GM23248 (cell line): ENCODE results near the gene CLDN24. TPM values are rescaled to one million over a fixed set of nuclear protein-coding genes. Genes with fewer than 3 reads are reported as not detected.

ENCODE experiments used
- DNase-seq: peaks from one replicate; pipeline ENCODE4 v3.0.0-alpha.2; 2015
- H2AFZ ChIP-seq: fragments of 200-600 bp; sonication (generic); 2 replicates; pipeline ENCODE4 v1.6.1; 2016; ENCODE audit warnings: antibody characterized with exemption
- H3F3A ChIP-seq: fragments of 200-600 bp; sonication (generic); 2 replicates; pipeline ENCODE4 v1.6.1; 2016; ENCODE audit warnings: mild to moderate bottlenecking, antibody characterized with exemption, mixed run types; ENCODE audit not compliant: insufficient read depth
- H3K27ac ChIP-seq: fragments of 200-600 bp; sonication (generic); 2 replicates; pipeline ENCODE4 v1.5.1; 2016; ENCODE audit warnings: mild to moderate bottlenecking
- H3K27me3 ChIP-seq: fragments of 200-600 bp; sonication (generic); replicated peaks from 2 replicates; pipeline ENCODE4 v1.6.1; 2016; ENCODE audit warnings: mild to moderate bottlenecking; ENCODE audit not compliant: insufficient read depth
- H3K36me3 ChIP-seq: fragments of 200-600 bp; sonication (generic); 2 replicates; pipeline ENCODE4 v1.6.1; 2016; ENCODE audit warnings: low read depth, mild to moderate bottlenecking
- H3K4me1 ChIP-seq: fragments of 200-600 bp; sonication (generic); 2 replicates; pipeline ENCODE4 v1.6.1; 2016; ENCODE audit warnings: mild to moderate bottlenecking; ENCODE audit not compliant: insufficient read depth
- H3K4me2 ChIP-seq: fragments of 200-600 bp; sonication (generic); one replicate; pipeline ENCODE4 v1.6.1; 2016; ENCODE audit warnings: mild to moderate bottlenecking; ENCODE audit not compliant: unreplicated experiment
- H3K4me3 ChIP-seq: fragments of 200-600 bp; sonication (generic); 2 replicates; pipeline ENCODE4 v1.5.1; 2016; ENCODE audit warnings: mild to moderate bottlenecking
- H3K79me2 ChIP-seq: fragments of 200-600 bp; sonication (generic); 2 replicates; pipeline ENCODE4 v1.6.1; 2016; ENCODE audit warnings: mild to moderate bottlenecking; ENCODE audit not compliant: insufficient read depth
- H3K9ac ChIP-seq: fragments of 200-600 bp; sonication (generic); 2 replicates; pipeline ENCODE4 v1.6.1; 2016; ENCODE audit warnings: mild to moderate bottlenecking
- H3K9me2 ChIP-seq: fragments of 200-600 bp; sonication (generic); 2 replicates; pipeline ENCODE4 v1.6.1; 2016; ENCODE audit warnings: mixed run types, mild to moderate bottlenecking, moderate library complexity; ENCODE audit not compliant: insufficient read depth
- H3K9me3 ChIP-seq: fragments of 200-600 bp; sonication (generic); one replicate; pipeline ENCODE4 v1.6.1; 2017; ENCODE audit warnings: low read depth
- H4K20me1 ChIP-seq: fragments of 200-600 bp; sonication (generic); 2 replicates; pipeline ENCODE4 v1.6.0; 2016; ENCODE audit not compliant: insufficient read depth
- EZH2 ChIP-seq: fragments of 200-600 bp; sonication (generic); IDR thresholded peaks from 2 replicates; pipeline ENCODE4 v1.6.1; 2018; ENCODE audit warnings: antibody characterized with exemption, mild to moderate bottlenecking; ENCODE audit not compliant: insufficient read depth, poor library complexity, severe bottlenecking
- EZH2phosphoT487 ChIP-seq: fragments of 200-600 bp; sonication (generic); IDR thresholded peaks from 2 replicates; pipeline ENCODE4 v1.6.1; 2018; ENCODE audit warnings: antibody characterized with exemption, moderate library complexity, mild to moderate bottlenecking, low read depth; ENCODE audit not compliant: insufficient read depth
- WGBS, 2 experiments: methylation state at CpG; one replicate each; pipeline ENCODE4 v1.1.6; 2015 to 2017; ENCODE audit warnings: low lambda C conversion rate in 2 of 2, low coverage in 1 of 2; ENCODE audit errors: missing lambda C conversion rate in 2 of 2; 5-methylcytosine and 5-hydroxymethylcytosine counted together
- in situ Hi-C: fragments of 300-500 bp; cut with MboI; formaldehyde crosslinking; loops from 2 replicates; pipeline ENCODE4 v1.15.0; 2020
- polyA plus RNA-seq: library from polyadenylated mRNA; unstranded; fragments of >200 nt; fragmentation: Nextera tagmentation; extraction: Ambion mirVana; gene quantifications from 2 replicates; pipeline ENCODE4 v1.2.1, GENCODE V29; 2016
- total RNA-seq: library from RNA; depleted of rRNA; stranded (reverse); fragments of >200 nt; shearing (Covaris generic); gene quantifications from 2 replicates; pipeline ENCODE4 v1.2.3, GENCODE V29; 2014

The CLDN24 gene
- total and polyA plus RNA-seq, 2 experiments from 2014 or later, result not detected

GRCh38 chr4:183318656-183319055 is 3.6 kb downstream of the CLDN24 start:
- Histone ChIP-seq H3K36me3 (peaks cover 46% of the 10 kb centered on the region), H3K9me3 (no peaks in the 10 kb centered on the region), H3K4me3 (no peak overlapping the region), H3F3A (peaks cover 7% of the 10 kb centered on the region; the same call in 1 of the 2 replicates), H3K79me2 (no peaks in the 10 kb centered on the region), H3K4me1 (no peaks in the 10 kb centered on the region), H2AFZ (no peak overlapping the region), H3K9ac (no peak overlapping the region), H3K27me3 (no peaks in the 10 kb centered on the region), H3K27ac (no peak overlapping the region), H3K9me2 (no peaks in the 10 kb centered on the region), H3K4me2 (no peak overlapping the region), H4K20me1 (no peaks in the 10 kb centered on the region)
- 92 to 94% methylated on average over 10 of the region's 10 CpGs for WGBS, 2 experiments
- in situ Hi-C loops, result no loop called here
- DNase-seq, result no peak
- TF ChIP-seq EZH2phosphoT487 (no peak), EZH2 (no peak)

- H3K4me3 ChIP-seq, result no peak overlapping the region
- no peaks in the 10 kb centered on the region for H3K9me3 ChIP-seq
- no peak overlapping the region for H3K27ac ChIP-seq
- DNase-seq, result no peak
- H3K9ac ChIP-seq, result no peak overlapping the region
- no peaks in the 10 kb centered on the region for H4K20me1 ChIP-seq
- H2AFZ ChIP-seq, result no peak overlapping the region
- peaks cover 44% of the 10 kb centered on the region; the same call in 1 of the 2 replicates for H3K36me3 ChIP-seq
- TF ChIP-seq EZH2, result no peak
- TF ChIP-seq EZH2phosphoT487, result no peak
- no peaks in the 10 kb centered on the region for H3K9me2 ChIP-seq
- 88 to 89% methylated on average over 9 of the region's 9 CpGs for WGBS, 2 experiments
- H3K4me1 ChIP-seq, result no peaks in the 10 kb centered on the region
- H3F3A ChIP-seq, result 0 out of 2 replicates have a peak, but pooled peaks cover 7% of the 10 kb centered on the region
- no peak overlapping the region for H3K4me2 ChIP-seq
- H3K27me3 ChIP-seq, result no peaks in the 10 kb centered on the region
- H3K79me2 ChIP-seq, result no peaks in the 10 kb centered on the region
- in situ Hi-C loops, result no loop called here
Measured at GRCh38 chr4:183314806-183315205, 7.4 kb downstream of the CLDN24 start.

- peaks cover 45% of the 10 kb centered on the region; the same call in 1 of the 2 replicates for H3K36me3 ChIP-seq
- in situ Hi-C loops, result no loop called here
- H3K4me3 ChIP-seq, result no peak overlapping the region
- H3K9ac ChIP-seq, result no peak overlapping the region
- DNase-seq, result no peak
- H2AFZ ChIP-seq, result no peak overlapping the region
- H3K4me1 ChIP-seq, result no peaks in the 10 kb centered on the region
- H3K9me2 ChIP-seq, result no peaks in the 10 kb centered on the region
- no peak overlapping the region for H3K4me2 ChIP-seq
- H3K79me2 ChIP-seq, result no peaks in the 10 kb centered on the region
- TF ChIP-seq EZH2phosphoT487 (no peak), EZH2 (no peak)
- no peak overlapping the region for H3K27ac ChIP-seq
- WGBS, 2 experiments, result 95 to 98% methylated on average over 15 of the region's 15 CpGs
- 0 out of 2 replicates have a peak, but pooled peaks cover 10% of the 10 kb centered on the region for H3F3A ChIP-seq
- H4K20me1 ChIP-seq, result no peaks in the 10 kb centered on the region
- no peaks in the 10 kb centered on the region for H3K9me3 ChIP-seq
- no peaks in the 10 kb centered on the region for H3K27me3 ChIP-seq
Measured at GRCh38 chr4:183314336-183314735, 7.9 kb downstream of the CLDN24 start.

GRCh38 chr4:183312841-183313240 is 9.4 kb downstream of the CLDN24 start:
- no peaks in the 10 kb centered on the region for H3K9me3 ChIP-seq
- no peaks in the 10 kb centered on the region for H4K20me1 ChIP-seq
- in situ Hi-C loops, result no loop called here
- no peak for TF ChIP-seq EZH2
- H3K4me2 ChIP-seq, result no peak overlapping the region
- H3K4me3 ChIP-seq, result no peak overlapping the region
- H3K4me1 ChIP-seq, result no peaks in the 10 kb centered on the region
- no peak for DNase-seq
- no peaks in the 10 kb centered on the region for H3K27me3 ChIP-seq
- H3K9me2 ChIP-seq, result no peaks in the 10 kb centered on the region
- no peak overlapping the region for H3K27ac ChIP-seq
- H3K79me2 ChIP-seq, result no peaks in the 10 kb centered on the region
- H3F3A ChIP-seq, result peaks cover 15% of the 10 kb centered on the region
- 79% methylated on average over 5 of the region's 5 CpGs for WGBS, 2 experiments
- H3K9ac ChIP-seq, result no peak overlapping the region
- H3K36me3 ChIP-seq, result peaks cover 44% of the 10 kb centered on the region
- H2AFZ ChIP-seq, result no peak overlapping the region

- 59 to 68% methylated on average over 3 of the region's 3 CpGs for WGBS, 2 experiments
- Histone ChIP-seq H3K4me3 (no peak overlapping the region), H4K20me1 (no peaks in the 10 kb centered on the region), H3K27me3 (no peaks in the 10 kb centered on the region), H3K4me2 (no peak overlapping the region), H3K9ac (no peak overlapping the region), H3K9me2 (no peaks in the 10 kb centered on the region), H3K79me2 (no peaks in the 10 kb centered on the region), H2AFZ (no peak overlapping the region), H3K27ac (no peak overlapping the region), H3F3A (peaks cover 13% of the 10 kb centered on the region), H3K4me1 (no peaks in the 10 kb centered on the region), H3K9me3 (no peaks in the 10 kb centered on the region), H3K36me3 (peaks cover 61% of the 10 kb centered on the region)
- in situ Hi-C loops, result no loop called here
- no peak for DNase-seq
- no peak for TF ChIP-seq EZH2
Measured at GRCh38 chr4:183306811-183307210, 15.4 kb downstream of the CLDN24 start.
